HCT116 (cell line): ENCODE data around the gene LRP1B. TPM values are rescaled to one million over a fixed set of nuclear protein-coding genes. Genes with fewer than 3 reads are reported as not detected.

Experiments used
- ATAC-seq: fragments of 200-7000 bp; cut with Tn5 transposase; 2 replicates; pipeline ENCODE4 v1.9.1; 2020; ENCODE audit warnings: mild to moderate bottlenecking, moderate library complexity
- BruUV-seq: library from RNA; stranded (reverse); fragments of 400-500 nt; replicated peaks from 2 replicates; lab custom pipeline; 2021; lab: Mats Ljungman, UMichigan
- CTCF ChIA-PET: fragments of 300-600 bp; sonication (Branson Sonifier 250); formaldehyde crosslinking; loops from one replicate; lab custom pipeline; 2021; ENCODE audit warnings: antibody characterized with exemption; lab: Charles Lee
- POLR2A ChIA-PET: fragments of 300-600, 350-600 bp; sonication (Branson Sonifier 250); formaldehyde crosslinking; loops from one replicate; lab custom pipeline; 2021; ENCODE audit warnings: antibody characterized with exemption; lab: Charles Lee
- RAD21 ChIA-PET, 2 experiments: fragments of 300-600 bp; sonication (Branson Sonifier 250); formaldehyde crosslinking; loops; one replicate each; lab custom pipeline; 2023; ENCODE audit warnings: low total read pairs in 2 of 2; ENCODE audit not compliant: uncharacterized antibody in 2 of 2, unreplicated experiment in 2 of 2, low non-redundant PET in 1 of 2; lab: Charles Lee
- DNase-seq: peaks from one replicate; pipeline ENCODE4 v3.0.0-alpha.2; 2010; ENCODE audit warnings: low read depth, low spot score
- H2AFZ ChIP-seq: fragments of 200-600 bp; shearing (Covaris generic), sonication (generic); 2 replicates; pipeline ENCODE4 v1.6.1; 2017; ENCODE audit warnings: low read depth, mixed run types, mixed read lengths, antibody characterized with exemption, low read length; ENCODE audit not compliant: poor library complexity, severe bottlenecking
- H3K27ac ChIP-seq: 2 replicates; pipeline ENCODE4 v1.5.1; 2012; ENCODE audit warnings: low read depth, low read length
- H3K27me3 ChIP-seq: fragments of 200-600 bp; sonication (generic); 2 replicates; pipeline ENCODE4 v1.6.1; 2016; ENCODE audit warnings: mixed run types, low read length, mixed read lengths; ENCODE audit not compliant: insufficient read depth
- H3K36me3 ChIP-seq, 2 experiments: fragments of 200-500 bp in 1 of 2; fragments of 200-600 bp in 1 of 2; sonication (Bioruptor generic) in 1 of 2; sonication (generic) in 1 of 2; 2 replicates each; pipeline versions ENCODE4 v1.5.1 to v1.6.1; 2014 to 2016; ENCODE audit warnings: low read length in 2 of 2, inconsistent platforms in 1 of 2, mixed read lengths in 1 of 2, mixed run types in 1 of 2; ENCODE audit not compliant: insufficient read depth in 2 of 2, control insufficient read depth in 1 of 2
- H3K4me1 ChIP-seq, 2 experiments: fragments of 200-600 bp in 1 of 2; sonication (generic) in 1 of 2; 2 replicates each; pipeline versions ENCODE4 v1.5.1 to v1.6.1; 2012 to 2017; ENCODE audit warnings: low read length in 2 of 2, inconsistent platforms in 1 of 2, mild to moderate bottlenecking in 1 of 2, mixed read lengths in 1 of 2, mixed run types in 1 of 2, moderate library complexity in 1 of 2; ENCODE audit not compliant: insufficient read depth in 2 of 2, control insufficient read depth in 1 of 2
- H3K4me2 ChIP-seq: fragments of 200-600 bp; sonication (generic); 2 replicates; pipeline ENCODE4 v1.6.1; 2017; ENCODE audit warnings: mixed run types, low read length, mixed read lengths
- H3K4me3 ChIP-seq, 2 experiments: fragments of 200-600 bp in 1 of 2; sonication (generic) in 1 of 2; replicated peaks in 1 of 2; 2 replicates each; pipeline ENCODE4 v1.5.1; 2011 to 2016; ENCODE audit warnings: low read length in 2 of 2, control low read depth in 1 of 2, low read depth in 1 of 2, mild to moderate bottlenecking in 1 of 2, mixed read lengths in 1 of 2, mixed run types in 1 of 2
- H3K79me2 ChIP-seq: fragments of 200-600 bp; sonication (generic); 2 replicates; pipeline ENCODE4 v1.6.1; 2017; ENCODE audit warnings: mild to moderate bottlenecking, mixed run types, low read length, moderate library complexity, mixed read lengths; ENCODE audit not compliant: insufficient read depth
- H3K9ac ChIP-seq: fragments of 200-600 bp; sonication (generic); 2 replicates; pipeline ENCODE4 v1.6.1; 2016; ENCODE audit warnings: low read length, mixed read lengths
- H3K9me2 ChIP-seq: fragments of 200-600 bp; sonication (generic), shearing (Covaris generic); 2 replicates; pipeline ENCODE4 v1.6.1; 2017; ENCODE audit warnings: mixed run types, mild to moderate bottlenecking, moderate library complexity; ENCODE audit not compliant: insufficient read depth
- H3K9me3 ChIP-seq, 2 experiments: fragments of 200-500 bp in 1 of 2; fragments of 200-600 bp in 1 of 2; sonication (Bioruptor generic) in 1 of 2; sonication (generic) in 1 of 2; 2 replicates each; pipeline ENCODE4 v1.6.1; 2014 to 2017; ENCODE audit warnings: low read length in 2 of 2, mixed read lengths in 2 of 2, inconsistent platforms in 1 of 2, low read depth in 1 of 2, mild to moderate bottlenecking in 1 of 2, mixed run types in 1 of 2, moderate library complexity in 1 of 2; ENCODE audit not compliant: control insufficient read depth in 1 of 2, insufficient read depth in 1 of 2
- H4K20me1 ChIP-seq: fragments of 200-600 bp; sonication (generic), shearing (Covaris generic); 2 replicates; pipeline ENCODE4 v1.6.1; 2017; ENCODE audit warnings: mixed run types, mild to moderate bottlenecking, moderate library complexity; ENCODE audit not compliant: insufficient read depth
- CBX3 ChIP-seq: IDR thresholded peaks from 2 replicates; pipeline ENCODE4 v1.6.1; 2012; ENCODE audit warnings: low read depth
- CEBPB ChIP-seq: IDR thresholded peaks from 2 replicates; pipeline ENCODE4 v1.6.1; 2012; ENCODE audit warnings: low read depth
- CTCF ChIP-seq, 3 experiments: fragments of 200-600 bp in 1 of 3; sonication (generic) in 1 of 3; IDR thresholded peaks in 2 of 3; conservative IDR thresholded peaks in 1 of 3; 2 replicates each; pipeline ENCODE4 v1.5.1; 2012 to 2017; ENCODE audit warnings: low read depth in 2 of 3, low read length in 2 of 3, antibody characterized with exemption in 1 of 3, borderline replicate concordance in 1 of 3, control low read depth in 1 of 3, mild to moderate bottlenecking in 1 of 3, mixed read lengths in 1 of 3, mixed run types in 1 of 3, moderate library complexity in 1 of 3; ENCODE audit not compliant: insufficient read depth in 1 of 3
- ELF1 ChIP-seq: IDR thresholded peaks from 2 replicates; pipeline ENCODE4 v1.6.1; 2012; ENCODE audit warnings: low read depth, borderline replicate concordance
- EZH2 ChIP-seq: fragments of 200-600 bp; sonication (generic); IDR thresholded peaks from 2 replicates; pipeline ENCODE4 v1.6.1; 2017; ENCODE audit warnings: antibody characterized with exemption, mixed run types
- EZH2phosphoT487 ChIP-seq: fragments of 200-600 bp; IDR thresholded peaks from 2 replicates; pipeline ENCODE4 v1.6.1; 2018; ENCODE audit warnings: antibody characterized with exemption, borderline replicate concordance
- FOSL1 ChIP-seq: IDR thresholded peaks from 2 replicates; pipeline ENCODE4 v1.6.1; 2012; ENCODE audit warnings: low read depth
- JUND ChIP-seq: IDR thresholded peaks from 2 replicates; pipeline ENCODE4 v1.6.1; 2012
- MAX ChIP-seq: IDR thresholded peaks from 2 replicates; pipeline ENCODE4 v1.6.1; 2012
- POLR2A ChIP-seq: IDR thresholded peaks from 2 replicates; pipeline ENCODE4 v1.7.0; 2011; ENCODE audit warnings: borderline replicate concordance; ENCODE audit not compliant: insufficient read depth, insufficient read length; ENCODE audit errors: extremely low read depth
- POLR2AphosphoS5 ChIP-seq: IDR thresholded peaks from 2 replicates; pipeline ENCODE4 v1.6.1; 2011; ENCODE audit warnings: mild to moderate bottlenecking, low read depth, low read length, moderate library complexity
- REST ChIP-seq: IDR thresholded peaks from 2 replicates; pipeline ENCODE4 v1.6.1; 2012; ENCODE audit warnings: low read depth
- SIN3A ChIP-seq: IDR thresholded peaks from 2 replicates; pipeline ENCODE4 v1.6.1; 2012; ENCODE audit warnings: low read depth
- SP1 ChIP-seq: IDR thresholded peaks from 2 replicates; pipeline ENCODE4 v1.6.1; 2012; ENCODE audit warnings: low read depth
- SRF ChIP-seq: IDR thresholded peaks from 2 replicates; pipeline ENCODE4 v1.6.1; 2012; ENCODE audit warnings: low read depth
- YY1 ChIP-seq: IDR thresholded peaks from 2 replicates; pipeline ENCODE4 v1.6.1; 2011; ENCODE audit warnings: low read length, low read depth, moderate library complexity, mild to moderate bottlenecking; ENCODE audit not compliant: insufficient replicate concordance; ENCODE audit errors: extremely low read depth
- ZFX ChIP-seq: fragments of 450-650 bp; IDR thresholded peaks from 2 replicates; pipeline ENCODE4 v1.6.1; 2017
- ZNF274 ChIP-seq: fragments of 200-500 bp; sonication (Bioruptor generic); IDR thresholded peaks from 2 replicates; pipeline ENCODE4 v1.6.1; 2014; ENCODE audit warnings: mild to moderate bottlenecking, low read depth, low read length, inconsistent platforms
- intact Hi-C: fragments of 100-400 bp; cut with micrococcal nuclease; formaldehyde crosslinking; loops from 2 replicates; pipeline ENCODE4 v1.10.0; 2022
- total RNA-seq: library from RNA; stranded (reverse); gene quantifications from one replicate; pipeline ENCODE4 v1.2.1, GENCODE V29; 2021; ENCODE audit not compliant: unreplicated experiment

Gene LRP1B
- total RNA-seq, 1 experiment from 2014 or later = 0.34 TPM

- ChIA-PET POLR2A (no interaction called here), CTCF (no interaction called here), RAD21 (no interaction called here)
- Histone ChIP-seq H3K36me3 (no peaks in the 10 kb centered on the region), H4K20me1 (no peaks in the 10 kb centered on the region), H3K9me2 (no peaks in the 10 kb centered on the region), H3K79me2 (no peaks in the 10 kb centered on the region), H3K9me3 (no peaks in the 10 kb centered on the region), H3K9ac (no peak overlapping the region), H3K4me3 (no peak overlapping the region), H2AFZ (no peak overlapping the region), H3K4me2 (no peak overlapping the region), H3K27me3 (no peaks in the 10 kb centered on the region), H3K4me1 (no peaks in the 10 kb centered on the region), H3K27ac (no peak overlapping the region)
- ATAC-seq (no peak), DNase-seq (no peak)
- no TSS peak for BruUV-seq
- no peak for TF ChIP-seq ZFX
- no peak for TF ChIP-seq YY1
- no peak for TF ChIP-seq EZH2
- no peak for TF ChIP-seq FOSL1
- no peak for TF ChIP-seq MAX
- no peak for TF ChIP-seq CBX3
- no peak for TF ChIP-seq ELF1
- no peak for TF ChIP-seq JUND
- TF ChIP-seq POLR2A = no peak
- no peak for TF ChIP-seq CTCF (IDR thresholded peaks at IDR 0.05 in 2 of 3, conservative IDR thresholded peaks at IDR 0.05 in 1 of 3; ENCODE audit: borderline replicate concordance in 1 of 3, insufficient read depth in 1 of 3, low read depth in 2 of 3, low read length in 2 of 3)
- TF ChIP-seq SIN3A = no peak
- no peak for TF ChIP-seq SRF
- no peak for TF ChIP-seq SP1
- TF ChIP-seq ZNF274 = no peak
- no peak for TF ChIP-seq POLR2AphosphoS5
- TF ChIP-seq CEBPB = no peak
- TF ChIP-seq EZH2phosphoT487 = no peak
- no peak for TF ChIP-seq REST
- intact Hi-C loops = no loop called here
Observed at GRCh38 chr2:140895378-140895777, 1235.4 kb downstream of the LRP1B start.
